Tibial nerve (tissue), 4 donors: ENCODE data around the gene C1QTNF9B. TPM values are rescaled to one million over a fixed set of nuclear protein-coding genes. Genes with fewer than 3 reads are reported as not detected.
"Not testable (repeated sequence)": the region's sequence is repeated elsewhere in the genome, so short reads cannot be mapped to it uniquely, and the experiment has no call there.

ENCODE experiments used
- DNase-seq, 2 donors: peaks; one replicate each; pipeline ENCODE4 v3.0.0-alpha.2; 2019; ENCODE audit warnings: low spot score in 2 of 2
- H3K27ac ChIP-seq, 4 donors: fragments of 200-600 bp; sonication (generic) in 3 of 4; one replicate each; pipeline ENCODE4 v1.5.1; 2017 to 2019; ENCODE audit warnings: mild to moderate bottlenecking in 1 of 4
- H3K27me3 ChIP-seq, 2 donors: fragments of 200-600 bp; sonication (generic) in 1 of 2; one replicate each; pipeline versions ENCODE4 v1.5.1 to v1.6.0; 2017 to 2019
- H3K36me3 ChIP-seq, 3 donors: fragments of 200-600 bp; sonication (generic); one replicate each; pipeline ENCODE4 v1.5.1; 2018 to 2019
- H3K4me1 ChIP-seq, 4 donors: fragments of 200-600 bp; sonication (generic) in 3 of 4; one replicate each; pipeline ENCODE4 v1.5.1; 2017 to 2019
- H3K4me3 ChIP-seq, 4 donors: fragments of 200-600 bp; sonication (generic) in 3 of 4; one replicate each; pipeline ENCODE4 v1.5.1; 2017 to 2019; ENCODE audit warnings: mild to moderate bottlenecking in 1 of 4, moderate library complexity in 1 of 4
- H3K9me3 ChIP-seq, 4 donors: fragments of 200-600 bp; sonication (generic) in 3 of 4; one replicate each; pipeline ENCODE4 v1.5.1; 2017 to 2019
- CTCF ChIP-seq, 5 experiments: fragments of 200-600 bp in 3 of 5; fragments of 450-650 bp in 2 of 5; sonication (generic) in 3 of 5; IDR thresholded peaks; one replicate each; pipeline ENCODE4 v1.5.1; 2016 to 2019; ENCODE audit warnings: antibody characterized with exemption in 5 of 5, mild to moderate bottlenecking in 3 of 5, moderate library complexity in 2 of 5
- EP300 ChIP-seq, 2 donors: sonication (generic); formaldehyde crosslinking; IDR thresholded peaks; one replicate each; pipeline ENCODE4 v1.6.1; 2017; ENCODE audit warnings: antibody characterized with exemption in 2 of 2, mild to moderate bottlenecking in 1 of 2
- POLR2A ChIP-seq, 2 donors: fragments of 450-650 bp; IDR thresholded peaks; one replicate each; pipeline ENCODE4 v1.6.1; 2017; ENCODE audit warnings: antibody characterized with exemption in 2 of 2, mild to moderate bottlenecking in 2 of 2, moderate library complexity in 2 of 2
- WGBS, 2 donors: methylation state at CpG; one replicate each; pipeline ENCODE4 v1.1.5; 2018; 5-methylcytosine and 5-hydroxymethylcytosine counted together
- total RNA-seq, 4 donors: library from RNA; depleted of rRNA; stranded (reverse); fragments of >200 nt; gene quantifications; one replicate each; pipeline ENCODE4 v1.1.0, GENCODE V29; 2016

C1QTNF9B gene
- total RNA-seq: 1 to 10 TPM in 1 of 4 donors, not detected in 3; 2.0 TPM

- 75 to 78% methylated on average over 3 of the region's 3 CpGs for WGBS, 2 donors
- H3K36me3 ChIP-seq, H3K4me1 ChIP-seq, H3K9me3 ChIP-seq, H3K4me3 ChIP-seq, H3K27ac ChIP-seq, DNase-seq: not testable (repeated sequence)
- H3K27me3 ChIP-seq: peaks cover 0 to 13% of the 10 kb centered on the region in 2 donors
Measured at GRCh38 chr13:23897452-23897919, at the start of gene C1QTNF9B. Gene C1QTNF9B, minus strand, starts transcription at chr13:23897502.

- no peaks in the 10 kb centered on the region for H3K4me1 ChIP-seq
- WGBS, 2 donors: 89 to 90% methylated on average over 7 to 8 of the region's 8 CpGs
- no peak for DNase-seq
- TF ChIP-seq CTCF (IDR thresholded peaks at IDR 0.05) (no peak), EP300 (IDR thresholded peaks at IDR 0.05) (no peak), POLR2A (IDR thresholded peaks at IDR 0.05) (no peak)
- no peaks in the 10 kb centered on the region for H3K9me3 ChIP-seq
- H3K27ac ChIP-seq: no peak overlapping the region
- no peaks in the 10 kb centered on the region for H3K36me3 ChIP-seq
- H3K27me3 ChIP-seq: no peaks in the 10 kb centered on the region
- H3K4me3 ChIP-seq: no peak overlapping the region
Measured at GRCh38 chr13:23946900-23947299, 49.6 kb upstream of the C1QTNF9B start.

DNA sequence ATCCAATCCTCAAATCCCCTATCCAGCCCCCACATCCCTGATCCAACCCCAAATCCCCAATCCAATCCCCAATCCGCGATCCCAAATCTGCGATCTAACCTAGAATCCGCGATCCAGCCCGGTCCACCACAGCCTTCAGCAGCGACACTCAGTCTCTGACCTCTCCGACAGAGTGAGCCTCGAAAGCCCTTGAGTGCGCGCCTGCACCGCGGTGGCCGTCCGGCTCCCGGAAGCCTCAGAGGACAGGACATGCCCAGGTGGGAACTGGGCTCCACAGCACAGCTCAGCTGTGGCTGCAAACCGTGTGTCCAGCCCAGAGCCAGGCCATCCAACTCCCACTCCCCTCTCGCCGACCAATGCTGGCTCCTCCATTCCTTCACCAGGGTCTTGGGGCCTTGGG lies 48.8 kb upstream of the C1QTNF9B start:
- 57 to 85% methylated on average over 19 of the region's 19 CpGs for WGBS, 2 donors
- DNase-seq: no peak
- no peak for TF ChIP-seq POLR2A (IDR thresholded peaks at IDR 0.05)
- TF ChIP-seq EP300 (IDR thresholded peaks at IDR 0.05): no peak
- no peak for TF ChIP-seq CTCF (IDR thresholded peaks at IDR 0.05)
- Histone ChIP-seq H3K4me3 (no peak overlapping the region), H3K4me1 (no peaks in the 10 kb centered on the region), H3K9me3 (no peaks in the 10 kb centered on the region), H3K27me3 (no peaks in the 10 kb centered on the region), H3K36me3 (no peaks in the 10 kb centered on the region), H3K27ac (no peak overlapping the region)

DNA sequence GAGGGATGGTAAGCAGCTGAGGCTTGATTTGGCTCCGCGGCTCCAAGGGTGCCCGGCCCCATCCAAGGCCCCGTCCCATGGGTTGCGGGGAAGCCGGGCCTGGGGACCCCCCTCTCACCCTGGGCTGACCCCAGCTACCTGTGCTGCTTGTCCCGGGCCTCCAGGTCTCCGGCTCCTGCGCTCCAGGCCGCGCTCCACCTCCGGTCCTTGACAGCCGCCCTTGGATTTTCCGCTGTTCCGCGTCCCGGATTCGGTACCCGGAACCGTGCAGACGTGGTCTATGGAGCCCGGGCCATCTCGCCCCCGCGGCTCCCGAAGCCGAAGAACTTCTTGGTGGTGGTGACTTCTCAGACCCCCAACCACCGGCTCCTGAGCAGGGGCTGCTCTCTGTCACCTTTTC lies 48.3 kb upstream of the C1QTNF9B start:
- Histone ChIP-seq H3K27me3 (no peaks in the 10 kb centered on the region), H3K27ac (no peak overlapping the region), H3K4me1 (no peaks in the 10 kb centered on the region), H3K4me3 (no peak overlapping the region), H3K9me3 (no peaks in the 10 kb centered on the region), H3K36me3 (no peaks in the 10 kb centered on the region)
- DNase-seq: no peak
- TF ChIP-seq POLR2A (IDR thresholded peaks at IDR 0.05) (no peak), EP300 (IDR thresholded peaks at IDR 0.05) (no peak), CTCF (IDR thresholded peaks at IDR 0.05) (no peak)
- 42 to 78% methylated on average over 28 of the region's 28 CpGs for WGBS, 2 donors

DNA sequence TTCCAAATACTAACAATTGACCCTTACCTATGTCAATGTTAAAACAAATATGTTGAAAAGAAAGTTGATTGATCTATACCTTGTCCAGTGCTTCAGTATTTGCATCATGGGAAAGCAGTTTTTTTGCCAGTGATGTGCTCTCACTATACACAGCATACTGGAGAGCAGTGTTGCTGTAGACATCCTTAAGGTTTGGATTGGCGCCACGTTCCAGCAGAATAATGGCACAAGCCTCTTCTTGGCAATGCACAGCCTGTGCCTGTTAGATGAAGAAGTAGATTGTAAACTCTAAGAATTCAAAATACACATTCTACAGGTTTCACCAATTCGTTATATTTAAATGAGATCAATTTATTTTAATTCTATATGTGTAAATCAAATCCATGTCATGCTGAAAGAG lies 43.9 kb upstream of the C1QTNF9B start:
- Histone ChIP-seq H3K4me1 (no peaks in the 10 kb centered on the region), H3K27me3 (no peaks in the 10 kb centered on the region), H3K4me3 (no peak overlapping the region), H3K9me3 (peaks cover 0 to 7% (median 0%) of the 10 kb centered on the region in 4 donors), H3K27ac (no peak overlapping the region), H3K36me3 (no peaks in the 10 kb centered on the region)
- no peak for TF ChIP-seq POLR2A (IDR thresholded peaks at IDR 0.05)
- TF ChIP-seq EP300 (IDR thresholded peaks at IDR 0.05): no peak
- TF ChIP-seq CTCF (IDR thresholded peaks at IDR 0.05): no peak
- DNase-seq: no peak
- WGBS, 2 donors: 84 to 87% methylated on average over 3 of the region's 3 CpGs

GRCh38 chr13:23939666-23940065 lies 42.4 kb upstream of the C1QTNF9B start:
- H3K27me3 ChIP-seq, H3K36me3 ChIP-seq, H3K4me3 ChIP-seq, DNase-seq, H3K27ac ChIP-seq, H3K4me1 ChIP-seq, H3K9me3 ChIP-seq: not testable (repeated sequence)
- 48 to 50% methylated on average over 3 of the region's 3 CpGs for WGBS, 2 donors
